Endothelial cell (in vitro differentiated cells): ENCODE results near the gene TDRD5. TPM values are rescaled to one million over a fixed set of nuclear protein-coding genes. Genes with fewer than 3 reads are reported as not detected.

Experiments
- DNase-seq: peaks from one replicate; pipeline ENCODE4 v3.0.0; 2021; ENCODE audit warnings: low spot score
- H3K27ac Mint-ChIP-seq: one replicate; pipeline ENCODE4 v1.8.0; 2021; ENCODE audit warnings: mixed read lengths, inconsistent platforms; ENCODE audit not compliant: unreplicated experiment
- H3K27me3 Mint-ChIP-seq: one replicate; pipeline ENCODE4 v1.8.0; 2021; ENCODE audit warnings: mild to moderate bottlenecking, moderate library complexity, mixed read lengths, inconsistent platforms; ENCODE audit not compliant: unreplicated experiment
- H3K36me3 Mint-ChIP-seq: one replicate; pipeline ENCODE4 v1.8.0; 2021; ENCODE audit warnings: mild to moderate bottlenecking, low read depth, mixed read lengths, inconsistent platforms; ENCODE audit not compliant: unreplicated experiment
- H3K4me1 Mint-ChIP-seq: one replicate; pipeline ENCODE4 v1.8.0; 2021; ENCODE audit warnings: mild to moderate bottlenecking, mixed read lengths, inconsistent platforms; ENCODE audit not compliant: unreplicated experiment
- H3K4me3 Mint-ChIP-seq: one replicate; pipeline ENCODE4 v1.8.0; 2021; ENCODE audit warnings: mild to moderate bottlenecking, mixed read lengths, inconsistent platforms; ENCODE audit not compliant: unreplicated experiment
- H3K9me3 Mint-ChIP-seq: one replicate; pipeline ENCODE4 v1.8.0; 2021; ENCODE audit warnings: mixed read lengths, inconsistent platforms; ENCODE audit not compliant: unreplicated experiment
- CTCF ChIP-seq: fragments of 200-600 bp; sonication (generic); IDR thresholded peaks from one replicate; pipeline ENCODE4 v1.5.0; 2021; ENCODE audit warnings: antibody characterized with exemption; ENCODE audit not compliant: unreplicated experiment
- total RNA-seq: library from RNA; stranded (reverse); fragmentation: NEBNext Ultra II Directional; extraction: Animal tissue kit (Norgen Biotek cat#: 25700); gene quantifications from one replicate; pipeline ENCODE4 v1.2.1, GENCODE V29; 2021; ENCODE audit not compliant: unreplicated experiment

The TDRD5 gene
- total RNA-seq, 1 donor from 2014 or later: not detected

- H3K4me1 Mint-ChIP-seq: no peaks in the 10 kb centered on the region
- H3K4me3 Mint-ChIP-seq: no peak overlapping the region
- no peaks in the 10 kb centered on the region for H3K9me3 Mint-ChIP-seq
- no peak for TF ChIP-seq CTCF
- DNase-seq: no peak
- H3K36me3 Mint-ChIP-seq: no peaks in the 10 kb centered on the region
- no peaks in the 10 kb centered on the region for H3K27me3 Mint-ChIP-seq
- H3K27ac Mint-ChIP-seq: no peak overlapping the region
Observed at GRCh38 chr1:179709841-179710329, 118.3 kb downstream of the TDRD5 start.

- no peaks in the 10 kb centered on the region for H3K9me3 Mint-ChIP-seq
- H3K4me3 Mint-ChIP-seq: no peak overlapping the region
- H3K36me3 Mint-ChIP-seq: peaks cover 3% of the 10 kb centered on the region
- no peak for TF ChIP-seq CTCF
- H3K4me1 Mint-ChIP-seq: no peaks in the 10 kb centered on the region
- DNase-seq: no peak
- no peak overlapping the region for H3K27ac Mint-ChIP-seq
- no peaks in the 10 kb centered on the region for H3K27me3 Mint-ChIP-seq
Observed at GRCh38 chr1:179714159-179714558, 122.5 kb downstream of the TDRD5 start.

- Mint-ChIP-seq H3K27ac (no peak overlapping the region), H3K36me3 (peaks cover 3% of the 10 kb centered on the region), H3K27me3 (no peaks in the 10 kb centered on the region), H3K9me3 (no peaks in the 10 kb centered on the region), H3K4me1 (no peaks in the 10 kb centered on the region), H3K4me3 (no peak overlapping the region)
- no peak for DNase-seq
- no peak for TF ChIP-seq CTCF
Observed at GRCh38 chr1:179714623-179715022, 123.0 kb downstream of the TDRD5 start.

GRCh38 chr1:179719272-179719671 lies 127.6 kb downstream of the TDRD5 start:
- Mint-ChIP-seq H3K27me3 (no peaks in the 10 kb centered on the region), H3K36me3 (peaks cover 3% of the 10 kb centered on the region), H3K4me1 (no peaks in the 10 kb centered on the region), H3K27ac (no peak overlapping the region), H3K4me3 (no peak overlapping the region), H3K9me3 (no peaks in the 10 kb centered on the region)
- no peak for TF ChIP-seq CTCF
- no peak for DNase-seq

GRCh38 chr1:179728271-179728670 lies 136.6 kb downstream of the TDRD5 start:
- Mint-ChIP-seq H3K36me3 (no peaks in the 10 kb centered on the region), H3K4me1 (no peaks in the 10 kb centered on the region), H3K27ac (no peak overlapping the region), H3K9me3 (no peaks in the 10 kb centered on the region), H3K27me3 (no peaks in the 10 kb centered on the region), H3K4me3 (no peak overlapping the region)
- no peak for DNase-seq
- TF ChIP-seq CTCF: no peak
